M059J (cell line): ENCODE results near the gene TAX1BP1. TPM values are rescaled to one million over a fixed set of nuclear protein-coding genes. Genes with fewer than 3 reads are reported as not detected.

Source experiments
- DNase-seq: peaks from one replicate; pipeline ENCODE4 v3.0.0-alpha.2; 2012; ENCODE audit warnings: low read depth
- total RNA-seq: library from RNA; depleted of rRNA; stranded (reverse); fragments of >200 nt; shearing (Covaris generic); gene quantifications from 2 replicates; pipeline ENCODE4 v1.2.3, GENCODE V29; 2014; rRNA removed

The TAX1BP1 gene
- total RNA-seq, result 106 and 139 TPM in 2 replicates

- peak; percentile 95 for DNase-seq
Observed at GRCh38 chr7:27739909-27740448, at the start of gene TAX1BP1. Gene TAX1BP1 (plus strand): TSS chr7:27740162. CDS start chr7:27748525, 8,363 bp downstream.

GRCh38 chr7:27690649-27691048 lies 49.3 kb upstream of the TAX1BP1 start:
- DNase-seq, result no peak

- no peak for DNase-seq
Observed at GRCh38 chr7:27693794-27694193, 46.2 kb upstream of the TAX1BP1 start.

GRCh38 chr7:27695096-27695495 lies 44.9 kb upstream of the TAX1BP1 start:
- DNase-seq, result no peak

- DNase-seq, result peak; percentile 54
Observed at GRCh38 chr7:27697861-27698430, 42.0 kb upstream of the TAX1BP1 start.

GRCh38 chr7:27699751-27700150 lies 40.2 kb upstream of the TAX1BP1 start:
- DNase-seq, result no peak

- DNase-seq, result no peak
Observed at GRCh38 chr7:27700501-27700900, 39.5 kb upstream of the TAX1BP1 start.

- no peak for DNase-seq
Observed at GRCh38 chr7:27703181-27703580, 36.8 kb upstream of the TAX1BP1 start.

- DNase-seq, result no peak
Observed at GRCh38 chr7:27704422-27705199, 35.4 kb upstream of the TAX1BP1 start.

- no peak for DNase-seq
Observed at GRCh38 chr7:27705200-27705594, 34.8 kb upstream of the TAX1BP1 start.

- DNase-seq, result no peak
Observed at GRCh38 chr7:27708485-27708884, 31.5 kb upstream of the TAX1BP1 start.

- peak; percentile 74 for DNase-seq
Observed at GRCh38 chr7:27709137-27710075, 30.6 kb upstream of the TAX1BP1 start.

- no peak for DNase-seq
Observed at GRCh38 chr7:27712217-27712616, 27.7 kb upstream of the TAX1BP1 start.

- no peak for DNase-seq
Observed at GRCh38 chr7:27714831-27715444, 25.0 kb upstream of the TAX1BP1 start.

- peak; percentile 50 for DNase-seq
Observed at GRCh38 chr7:27723085-27723484, 16.9 kb upstream of the TAX1BP1 start.

- DNase-seq, result no peak
Observed at GRCh38 chr7:27727058-27727457, 12.9 kb upstream of the TAX1BP1 start.

GRCh38 chr7:27730112-27730511 lies 9.8 kb upstream of the TAX1BP1 start:
- no peak for DNase-seq

- DNase-seq, result no peak
Observed at GRCh38 chr7:27734583-27734982, 5.4 kb upstream of the TAX1BP1 start.

GRCh38 chr7:27735165-27735564 lies 4.8 kb upstream of the TAX1BP1 start:
- DNase-seq, result no peak

GRCh38 chr7:27735831-27736230 lies 4.1 kb upstream of the TAX1BP1 start:
- DNase-seq, result no peak

GRCh38 chr7:27737178-27737577 lies 2.8 kb upstream of the TAX1BP1 start:
- DNase-seq, result no peak

- DNase-seq, result no peak
Observed at GRCh38 chr7:27737616-27738015, 2.3 kb upstream of the TAX1BP1 start.
